Panc1 (cell line): ENCODE measurements around the gene ZSWIM7. TPM values are rescaled to one million over a fixed set of nuclear protein-coding genes. Genes with fewer than 3 reads are reported as not detected.

ENCODE experiments used
- ATAC-seq: fragments of 200-7000 bp; cut with Tn5 transposase; 2 replicates; pipeline ENCODE4 v1.9.1; 2020; ENCODE audit warnings: mild to moderate bottlenecking, moderate library complexity
- BruUV-seq: library from RNA; stranded (reverse); fragments of 400-500 nt; replicated peaks from 2 replicates; lab custom pipeline; 2021; lab: Mats Ljungman, UMichigan
- CTCF ChIA-PET: fragments of 300-600 bp; sonication (Branson Sonifier 250); formaldehyde crosslinking; loops from one replicate; lab custom pipeline; 2022; ENCODE audit warnings: antibody characterized with exemption; lab: Charles Lee
- POLR2A ChIA-PET: fragments of 300-600 bp; sonication (Branson Sonifier 250); formaldehyde crosslinking; loops from one replicate; lab custom pipeline; 2022; ENCODE audit warnings: antibody characterized with exemption; lab: Charles Lee
- DNase-seq: peaks from one replicate; pipeline ENCODE4 v3.0.0-alpha.2; 2010; ENCODE audit warnings: low read depth, low spot score
- H3K27ac ChIP-seq: 2 replicates; pipeline ENCODE4 v1.5.1; 2011; ENCODE audit warnings: mild to moderate bottlenecking, low read length, inconsistent platforms
- H3K27me3 ChIP-seq: fragments of 200-500 bp; sonication (Bioruptor generic); 2 replicates; pipeline ENCODE4 v1.6.0; 2014; ENCODE audit warnings: low read length, inconsistent platforms; ENCODE audit not compliant: control insufficient read depth, insufficient read depth
- H3K36me3 ChIP-seq: fragments of 200-500 bp; sonication (Bioruptor generic); 2 replicates; pipeline ENCODE4 v1.5.1; 2014; ENCODE audit warnings: inconsistent platforms, mild to moderate bottlenecking, low read length, moderate library complexity; ENCODE audit not compliant: control insufficient read depth, insufficient read depth
- H3K4me1 ChIP-seq: 2 replicates; pipeline ENCODE4 v1.5.1; 2011; ENCODE audit warnings: inconsistent platforms, mild to moderate bottlenecking, low read length, moderate library complexity; ENCODE audit not compliant: control insufficient read depth, insufficient read depth
- H3K4me3 ChIP-seq, 2 experiments: 2 replicates each; pipeline ENCODE4 v1.5.1; 2011 to 2012; ENCODE audit warnings: low read depth in 2 of 2, low read length in 2 of 2, mild to moderate bottlenecking in 2 of 2, inconsistent platforms in 1 of 2, moderate library complexity in 1 of 2
- H3K9me3 ChIP-seq: fragments of 200-500 bp; sonication (Bioruptor generic); 2 replicates; pipeline ENCODE4 v1.5.1; 2014; ENCODE audit warnings: low read depth, mild to moderate bottlenecking, inconsistent platforms, low read length, moderate library complexity; ENCODE audit not compliant: control insufficient read depth, insufficient read depth
- CTCF ChIP-seq: fragments of 450-650 bp; IDR thresholded peaks from 2 replicates; pipeline ENCODE4 v1.5.1; 2017; ENCODE audit warnings: mild to moderate bottlenecking
- POLR2AphosphoS5 ChIP-seq: IDR thresholded peaks from 2 replicates; pipeline ENCODE4 v1.6.1; 2012; ENCODE audit warnings: mild to moderate bottlenecking, low read depth, low read length, moderate library complexity
- SIN3A ChIP-seq: IDR thresholded peaks from 2 replicates; pipeline ENCODE4 v1.6.1; 2012; ENCODE audit warnings: low read depth, mild to moderate bottlenecking, low read length, moderate library complexity, borderline replicate concordance; ENCODE audit not compliant: insufficient read depth
- TCF7L2 ChIP-seq: IDR thresholded peaks from 2 replicates; pipeline ENCODE4 v1.6.1; 2011; ENCODE audit warnings: mild to moderate bottlenecking, low read depth, low read length, inconsistent platforms
- in situ Hi-C: cut with HindIII; loops from 2 replicates; pipeline ENCODE4 v1.10.0; 2016; ENCODE audit warnings: low sequenced_read_pairs, low pct_unique_long_range_greater_than_20kb
- intact Hi-C: fragments of 100-400 bp; cut with micrococcal nuclease; formaldehyde crosslinking; loops from one replicate; pipeline ENCODE4 v1.10.0; 2022; ENCODE audit not compliant: unreplicated experiment
- total RNA-seq: library from RNA; stranded (reverse); gene quantifications from one replicate; pipeline ENCODE4 v1.2.1, GENCODE V29; 2021; ENCODE audit not compliant: unreplicated experiment
- TF ChIP-seq, protein P1 (sequence below), 2 experiments: IDR thresholded peaks; 2 replicates each; pipeline ENCODE4 v1.6.1; 2011 to 2012; ENCODE audit warnings: low read depth in 2 of 2, control low read depth in 1 of 2, low read length in 1 of 2, mild to moderate bottlenecking in 1 of 2, moderate library complexity in 1 of 2; ENCODE audit not compliant: insufficient read depth in 1 of 2

ZSWIM7 gene
- total RNA-seq, 1 experiment from 2014 or later = 17.5 TPM

DNA sequence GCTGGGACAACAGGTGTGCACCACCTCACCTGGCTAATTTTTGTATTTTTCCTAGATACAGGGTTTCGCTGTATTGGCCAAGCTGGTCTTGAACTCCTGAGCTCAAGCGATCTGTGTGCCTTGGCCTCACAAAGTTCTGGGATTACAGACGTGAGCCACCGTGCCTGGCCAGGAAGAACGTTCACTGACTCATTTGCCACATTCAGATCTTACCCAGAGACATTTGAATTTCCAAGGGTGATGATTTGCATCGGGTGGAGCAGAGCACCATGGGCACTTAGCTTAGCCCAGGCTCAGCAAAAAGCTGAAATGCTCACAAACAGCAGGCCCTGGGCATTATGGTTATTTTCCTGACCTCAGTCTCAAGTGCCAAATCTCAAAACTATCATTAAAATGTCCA, 69.1 kb downstream of the ZSWIM7 start:
- no peaks in the 10 kb centered on the region for H3K9me3 ChIP-seq
- no peak overlapping the region for H3K27ac ChIP-seq
- ChIA-PET CTCF (interaction anchor here (1.1 kb wide), 1 partner anchor 69 kb away, joined by 6 read pairs; the partner anchor contains the start of gene ZSWIM7), POLR2A (interaction anchor here (0.7 kb wide), 1 partner anchor 21 kb away, joined by 18 read pairs; no protein-coding TSS in a partner anchor)
- no peak for ATAC-seq
- TF ChIP-seq CTCF (no peak), TCF7L2 (no peak), SIN3A (no peak), POLR2AphosphoS5 (no peak)
- TF ChIP-seq, protein P1, sequence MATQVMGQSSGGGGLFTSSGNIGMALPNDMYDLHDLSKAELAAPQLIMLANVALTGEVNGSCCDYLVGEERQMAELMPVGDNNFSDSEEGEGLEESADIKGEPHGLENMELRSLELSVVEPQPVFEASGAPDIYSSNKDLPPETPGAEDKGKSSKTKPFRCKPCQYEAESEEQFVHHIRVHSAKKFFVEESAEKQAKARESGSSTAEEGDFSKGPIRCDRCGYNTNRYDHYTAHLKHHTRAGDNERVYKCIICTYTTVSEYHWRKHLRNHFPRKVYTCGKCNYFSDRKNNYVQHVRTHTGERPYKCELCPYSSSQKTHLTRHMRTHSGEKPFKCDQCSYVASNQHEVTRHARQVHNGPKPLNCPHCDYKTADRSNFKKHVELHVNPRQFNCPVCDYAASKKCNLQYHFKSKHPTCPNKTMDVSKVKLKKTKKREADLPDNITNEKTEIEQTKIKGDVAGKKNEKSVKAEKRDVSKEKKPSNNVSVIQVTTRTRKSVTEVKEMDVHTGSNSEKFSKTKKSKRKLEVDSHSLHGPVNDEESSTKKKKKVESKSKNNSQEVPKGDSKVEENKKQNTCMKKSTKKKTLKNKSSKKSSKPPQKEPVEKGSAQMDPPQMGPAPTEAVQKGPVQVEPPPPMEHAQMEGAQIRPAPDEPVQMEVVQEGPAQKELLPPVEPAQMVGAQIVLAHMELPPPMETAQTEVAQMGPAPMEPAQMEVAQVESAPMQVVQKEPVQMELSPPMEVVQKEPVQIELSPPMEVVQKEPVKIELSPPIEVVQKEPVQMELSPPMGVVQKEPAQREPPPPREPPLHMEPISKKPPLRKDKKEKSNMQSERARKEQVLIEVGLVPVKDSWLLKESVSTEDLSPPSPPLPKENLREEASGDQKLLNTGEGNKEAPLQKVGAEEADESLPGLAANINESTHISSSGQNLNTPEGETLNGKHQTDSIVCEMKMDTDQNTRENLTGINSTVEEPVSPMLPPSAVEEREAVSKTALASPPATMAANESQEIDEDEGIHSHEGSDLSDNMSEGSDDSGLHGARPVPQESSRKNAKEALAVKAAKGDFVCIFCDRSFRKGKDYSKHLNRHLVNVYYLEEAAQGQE (IDR thresholded peaks at IDR 0.05; ENCODE audit: insufficient read depth in 1 of 2, low read depth in 2 of 2, low read length in 1 of 2) = no peak
- H3K36me3 ChIP-seq = no peaks in the 10 kb centered on the region
- no peak for DNase-seq
- BruUV-seq = no TSS peak
- H3K27me3 ChIP-seq = no peaks in the 10 kb centered on the region
- intact Hi-C loops (no loop called here), in situ Hi-C loops (no loop called here)
- no peak overlapping the region for H3K4me3 ChIP-seq
- H3K4me1 ChIP-seq = 0 out of 2 replicates have a peak, but pooled peaks cover 5% of the 10 kb centered on the region

- Histone ChIP-seq H3K9me3 (no peaks in the 10 kb centered on the region), H3K4me3 (no peak overlapping the region), H3K27ac (no peak overlapping the region), H3K27me3 (no peaks in the 10 kb centered on the region), H3K36me3 (no peaks in the 10 kb centered on the region), H3K4me1 (0 out of 2 replicates have a peak, but pooled peaks cover 5% of the 10 kb centered on the region)
- in situ Hi-C loops = no loop called here
- no peak for ATAC-seq
- intact Hi-C loops = no loop called here
- DNase-seq = no peak
- ChIA-PET POLR2A (interaction anchor here (0.7 kb wide), 1 partner anchor 21 kb away, joined by 18 read pairs; no protein-coding TSS in a partner anchor), CTCF (interaction anchor here (1.1 kb wide), 1 partner anchor 69 kb away, joined by 6 read pairs; the partner anchor contains the start of gene ZSWIM7)
- no TSS peak for BruUV-seq
- no peak for TF ChIP-seq POLR2AphosphoS5
These were observed 69.6 kb downstream of the ZSWIM7 start for GRCh38 chr17:15929941-15930340.

- no peak overlapping the region for H3K27ac ChIP-seq
- DNase-seq = no peak
- no peaks in the 10 kb centered on the region for H3K9me3 ChIP-seq
- H3K27me3 ChIP-seq = no peaks in the 10 kb centered on the region
- TF ChIP-seq SIN3A (no peak), CTCF (no peak), TCF7L2 (no peak), POLR2AphosphoS5 (no peak)
- TF ChIP-seq, protein P1 (IDR thresholded peaks at IDR 0.05; ENCODE audit: insufficient read depth in 1 of 2, low read depth in 2 of 2, low read length in 1 of 2) = no peak
- H3K36me3 ChIP-seq = no peaks in the 10 kb centered on the region
- H3K4me1 ChIP-seq = 0 out of 2 replicates have a peak, but pooled peaks cover 5% of the 10 kb centered on the region
- ChIA-PET POLR2A (no interaction called here), CTCF (no interaction called here)
- H3K4me3 ChIP-seq = no peak overlapping the region
- BruUV-seq = no TSS peak
- ATAC-seq = no peak
- in situ Hi-C loops = no loop called here
- intact Hi-C loops = no loop called here
These were observed 71.2 kb downstream of the ZSWIM7 start for GRCh38 chr17:15928286-15928785.
